HepG2 (cell line): Measurements from ENCODE around the gene IQSEC1. TPM values are rescaled to one million over a fixed set of nuclear protein-coding genes. Genes with fewer than 3 reads are reported as not detected.
A peak's percentile ranks its signal among the peaks of the same experiment; 100 is the strongest.

Experiments
- ATAD3A ChIP-seq: sonication (generic); formaldehyde crosslinking; IDR thresholded peaks from 2 replicates; pipeline ENCODE4 v1.4.0; 2020; ENCODE audit warnings: missing genetic modification reagents
- BHLHE40 ChIP-seq: IDR thresholded peaks from 2 replicates; pipeline ENCODE4 v1.6.1; 2011; ENCODE audit warnings: low read length, improper control_type of control experiment
- FLYWCH1 ChIP-seq: sonication (generic); formaldehyde crosslinking; IDR thresholded peaks from 2 replicates; pipeline ENCODE4 v1.8.1; 2023; ENCODE audit warnings: mild to moderate bottlenecking, missing genetic modification reagents
- JUND ChIP-seq: sonication (generic); formaldehyde crosslinking; IDR thresholded peaks from 2 replicates; pipeline ENCODE4 v1.8.0; 2022; ENCODE audit warnings: mild to moderate bottlenecking, missing genetic modification reagents
- KLF16 ChIP-seq, 2 experiments: sonication (generic) in 1 of 2; formaldehyde crosslinking in 1 of 2; IDR thresholded peaks; 2 replicates each; pipeline versions ENCODE4 v1.6.1 to v1.8.0; 2016 to 2023; ENCODE audit warnings: missing genetic modification reagents in 2 of 2, missing compliant biosample characterization in 1 of 2
- PAWR ChIP-seq: sonication (generic); formaldehyde crosslinking; IDR thresholded peaks from 2 replicates; pipeline ENCODE4 v1.4.0; 2020; ENCODE audit warnings: missing genetic modification reagents, mild to moderate bottlenecking, borderline replicate concordance
- PITX1 ChIP-seq: sonication (generic); formaldehyde crosslinking; IDR thresholded peaks from 2 replicates; pipeline ENCODE4 v1.5.1; 2020; ENCODE audit warnings: mild to moderate bottlenecking, missing genetic modification reagents
- PPARG ChIP-seq: conservative IDR thresholded peaks from 2 replicates; pipeline ENCODE4 v1.6.1; 2016; ENCODE audit warnings: missing biosample characterization, missing genetic modification reagents
- PTBP1 ChIP-seq: fragments of 200-400 bp; formaldehyde crosslinking; IDR thresholded peaks from 2 replicates; pipeline ENCODE4 v1.6.1; 2018; ENCODE audit warnings: low read length, low read depth; ENCODE audit not compliant: poor library complexity, severe bottlenecking
- SP1 ChIP-seq, 2 experiments: fragments of 450-650 bp in 1 of 2; sonication (generic) in 1 of 2; formaldehyde crosslinking in 1 of 2; IDR thresholded peaks; 2 replicates each; pipeline versions ENCODE4 v1.4.0 to v1.6.1; 2016 to 2020; ENCODE audit warnings: missing genetic modification reagents in 1 of 2
- SRF ChIP-seq: IDR thresholded peaks from 2 replicates; pipeline ENCODE4 v1.6.1; 2011; ENCODE audit warnings: mild to moderate bottlenecking, low read depth, low read length, moderate library complexity
- SSRP1 ChIP-seq: IDR thresholded peaks from 2 replicates; pipeline ENCODE4 v1.6.1; 2016; ENCODE audit warnings: control low read depth
- TCF7 ChIP-seq: sonication (generic); IDR thresholded peaks from 2 replicates; pipeline ENCODE4 v1.6.1; 2016; ENCODE audit warnings: antibody characterized with exemption, low read depth
- TCF7L2 ChIP-seq: IDR thresholded peaks from 2 replicates; pipeline ENCODE4 v1.6.1; 2011; ENCODE audit warnings: mild to moderate bottlenecking, low read depth, low read length, moderate library complexity
- ZFP62 ChIP-seq: sonication (generic); formaldehyde crosslinking; IDR thresholded peaks from 2 replicates; pipeline ENCODE4 v1.4.0; 2020; ENCODE audit warnings: missing genetic modification reagents
- ZNF124 ChIP-seq: sonication (generic); formaldehyde crosslinking; IDR thresholded peaks from 2 replicates; pipeline ENCODE4 v1.4.0; 2020; ENCODE audit warnings: missing genetic modification reagents
- ZNF432 ChIP-seq: sonication (generic); formaldehyde crosslinking; IDR thresholded peaks from 2 replicates; pipeline ENCODE4 v1.5.0; 2020; ENCODE audit warnings: missing genetic modification reagents, mild to moderate bottlenecking, borderline replicate concordance
- ZNF441 ChIP-seq: sonication (generic); formaldehyde crosslinking; IDR thresholded peaks from 2 replicates; pipeline ENCODE4 v1.7.0; 2021; ENCODE audit warnings: missing genetic modification reagents, borderline replicate concordance
- ZSCAN30 ChIP-seq: sonication (generic); formaldehyde crosslinking; IDR thresholded peaks from 2 replicates; pipeline ENCODE4 v1.5.0; 2020; ENCODE audit warnings: mild to moderate bottlenecking, missing genetic modification reagents
- polyA plus RNA-seq, 8 experiments: library from polyadenylated mRNA; depleted of rRNA in 3 of 8; stranded (reverse) in 7 of 8; unstranded in 1 of 8; fragments of >200 nt; fragmentation: Illumina TruSeq in 4 of 8; extraction: Trizol in 4 of 8; gene quantifications; 2 replicates each; pipeline versions ENCODE4 v1.2.1 to v1.2.3, GENCODE V29; 2011 to 2016; ENCODE audit warnings: low read depth in 4 of 8, missing spikeins in 1 of 8, mixed read lengths in 1 of 8; ENCODE audit not compliant: insufficient read depth in 1 of 8
- total RNA-seq, 5 experiments: library from RNA; depleted of rRNA; stranded (reverse); fragments of >200 nt; fragmentation: Illumina TruSeq; extraction: Trizol; gene quantifications; 2 replicates each; pipeline ENCODE4 v1.2.3, GENCODE V29; 2016; ENCODE audit warnings: low read depth in 1 of 5
- TF ChIP-seq, protein P1 (sequence below): sonication (generic); formaldehyde crosslinking; IDR thresholded peaks from 2 replicates; pipeline ENCODE4 v1.9.0; 2021; ENCODE audit warnings: missing genetic modification reagents, mild to moderate bottlenecking, borderline replicate concordance
- TF ChIP-seq, protein P2 (sequence below): IDR thresholded peaks from 2 replicates; pipeline ENCODE4 v1.6.1; 2012; ENCODE audit warnings: low read depth, low read length, improper control_type of control experiment
- TF ChIP-seq, protein P3 (sequence below): sonication (generic); formaldehyde crosslinking; IDR thresholded peaks from 2 replicates; pipeline ENCODE4 v1.4.0; 2020; ENCODE audit warnings: missing genetic modification reagents, borderline replicate concordance
- TF ChIP-seq, protein P4 (sequence below): sonication (generic); formaldehyde crosslinking; IDR thresholded peaks from 2 replicates; pipeline ENCODE4 v1.5.0; 2020; ENCODE audit warnings: missing genetic modification reagents

The IQSEC1 gene
- total and polyA plus RNA-seq, 2 of the 13 experiments (the other 11 are each of a cell fraction or from before 2014, with no cell fraction given): 17.4 to 20.2 TPM

DNA sequence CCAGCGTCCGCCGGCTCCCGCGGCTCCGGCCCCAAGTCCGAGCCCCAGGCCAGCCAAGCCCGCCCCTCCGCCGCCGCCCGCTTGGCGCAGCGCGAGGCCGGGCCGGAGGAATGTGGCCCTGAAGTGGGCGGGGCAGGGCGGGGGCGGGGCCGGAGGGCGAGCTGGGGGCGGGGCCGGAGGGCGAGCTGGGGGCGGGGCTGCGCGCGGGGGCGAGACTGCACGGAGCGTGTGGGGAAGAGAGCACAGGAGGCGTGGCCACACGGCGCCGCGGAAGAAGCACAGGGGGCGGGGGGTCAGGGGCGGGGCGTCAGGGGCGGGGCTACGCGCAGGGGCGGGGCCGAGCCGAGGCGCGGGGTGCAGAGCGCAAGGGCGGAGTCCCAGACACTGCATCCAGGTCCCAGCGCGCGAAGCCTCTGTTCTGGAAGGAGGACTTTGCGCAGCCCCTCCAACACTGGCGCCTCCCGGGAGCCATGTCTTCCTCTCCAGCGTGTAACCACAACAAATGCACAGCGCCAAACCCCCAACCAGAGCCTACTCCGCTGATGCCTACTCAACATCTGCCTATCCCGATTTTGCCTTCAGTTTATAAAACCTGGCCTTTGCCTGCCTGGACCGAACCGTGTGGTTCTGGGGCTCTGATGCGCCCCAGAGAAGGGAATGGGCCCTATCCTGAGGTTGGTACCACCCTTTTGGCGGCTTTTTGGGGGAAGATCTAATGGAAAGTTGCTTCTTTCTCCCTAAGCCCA lies 105.5 kb downstream of the IQSEC1 start (continued):
- no peak for TF ChIP-seq ZNF432 (CRISPR knock-in tag)
- no peak for TF ChIP-seq PPARG (CRISPR knock-in tag)
- TF ChIP-seq ZSCAN30: no peak
- no peak for TF ChIP-seq BHLHE40
- no peak for TF ChIP-seq PTBP1
- TF ChIP-seq TCF7: no peak
- TF ChIP-seq, protein P1, sequence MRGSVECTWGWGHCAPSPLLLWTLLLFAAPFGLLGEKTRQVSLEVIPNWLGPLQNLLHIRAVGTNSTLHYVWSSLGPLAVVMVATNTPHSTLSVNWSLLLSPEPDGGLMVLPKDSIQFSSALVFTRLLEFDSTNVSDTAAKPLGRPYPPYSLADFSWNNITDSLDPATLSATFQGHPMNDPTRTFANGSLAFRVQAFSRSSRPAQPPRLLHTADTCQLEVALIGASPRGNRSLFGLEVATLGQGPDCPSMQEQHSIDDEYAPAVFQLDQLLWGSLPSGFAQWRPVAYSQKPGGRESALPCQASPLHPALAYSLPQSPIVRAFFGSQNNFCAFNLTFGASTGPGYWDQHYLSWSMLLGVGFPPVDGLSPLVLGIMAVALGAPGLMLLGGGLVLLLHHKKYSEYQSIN (CRISPR knock-in tag): no peak
- TF ChIP-seq, protein P2, sequence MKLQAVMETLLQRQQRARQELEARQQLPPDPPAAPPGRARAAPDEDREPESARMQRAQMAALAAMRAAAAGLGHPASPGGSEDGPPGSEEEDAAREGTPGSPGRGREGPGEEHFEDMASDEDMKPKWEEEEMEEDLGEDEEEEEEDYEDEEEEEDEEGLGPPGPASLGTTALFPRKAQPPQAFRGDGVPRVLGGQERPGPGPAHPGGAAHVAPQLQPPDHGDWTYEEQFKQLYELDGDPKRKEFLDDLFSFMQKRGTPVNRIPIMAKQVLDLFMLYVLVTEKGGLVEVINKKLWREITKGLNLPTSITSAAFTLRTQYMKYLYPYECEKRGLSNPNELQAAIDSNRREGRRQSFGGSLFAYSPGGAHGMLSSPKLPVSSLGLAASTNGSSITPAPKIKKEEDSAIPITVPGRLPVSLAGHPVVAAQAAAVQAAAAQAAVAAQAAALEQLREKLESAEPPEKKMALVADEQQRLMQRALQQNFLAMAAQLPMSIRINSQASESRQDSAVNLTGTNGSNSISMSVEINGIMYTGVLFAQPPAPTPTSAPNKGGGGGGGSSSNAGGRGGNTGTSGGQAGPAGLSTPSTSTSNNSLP: no peak
- TF ChIP-seq ATAD3A (CRISPR knock-in tag): no peak
- TF ChIP-seq ZFP62 (CRISPR knock-in tag): no peak
- TF ChIP-seq ZNF441 (CRISPR knock-in tag): 0 out of 2 replicates have a peak, but pooled peaks have one; percentile 14
- TF ChIP-seq SRF: no peak
- TF ChIP-seq, protein P3, sequence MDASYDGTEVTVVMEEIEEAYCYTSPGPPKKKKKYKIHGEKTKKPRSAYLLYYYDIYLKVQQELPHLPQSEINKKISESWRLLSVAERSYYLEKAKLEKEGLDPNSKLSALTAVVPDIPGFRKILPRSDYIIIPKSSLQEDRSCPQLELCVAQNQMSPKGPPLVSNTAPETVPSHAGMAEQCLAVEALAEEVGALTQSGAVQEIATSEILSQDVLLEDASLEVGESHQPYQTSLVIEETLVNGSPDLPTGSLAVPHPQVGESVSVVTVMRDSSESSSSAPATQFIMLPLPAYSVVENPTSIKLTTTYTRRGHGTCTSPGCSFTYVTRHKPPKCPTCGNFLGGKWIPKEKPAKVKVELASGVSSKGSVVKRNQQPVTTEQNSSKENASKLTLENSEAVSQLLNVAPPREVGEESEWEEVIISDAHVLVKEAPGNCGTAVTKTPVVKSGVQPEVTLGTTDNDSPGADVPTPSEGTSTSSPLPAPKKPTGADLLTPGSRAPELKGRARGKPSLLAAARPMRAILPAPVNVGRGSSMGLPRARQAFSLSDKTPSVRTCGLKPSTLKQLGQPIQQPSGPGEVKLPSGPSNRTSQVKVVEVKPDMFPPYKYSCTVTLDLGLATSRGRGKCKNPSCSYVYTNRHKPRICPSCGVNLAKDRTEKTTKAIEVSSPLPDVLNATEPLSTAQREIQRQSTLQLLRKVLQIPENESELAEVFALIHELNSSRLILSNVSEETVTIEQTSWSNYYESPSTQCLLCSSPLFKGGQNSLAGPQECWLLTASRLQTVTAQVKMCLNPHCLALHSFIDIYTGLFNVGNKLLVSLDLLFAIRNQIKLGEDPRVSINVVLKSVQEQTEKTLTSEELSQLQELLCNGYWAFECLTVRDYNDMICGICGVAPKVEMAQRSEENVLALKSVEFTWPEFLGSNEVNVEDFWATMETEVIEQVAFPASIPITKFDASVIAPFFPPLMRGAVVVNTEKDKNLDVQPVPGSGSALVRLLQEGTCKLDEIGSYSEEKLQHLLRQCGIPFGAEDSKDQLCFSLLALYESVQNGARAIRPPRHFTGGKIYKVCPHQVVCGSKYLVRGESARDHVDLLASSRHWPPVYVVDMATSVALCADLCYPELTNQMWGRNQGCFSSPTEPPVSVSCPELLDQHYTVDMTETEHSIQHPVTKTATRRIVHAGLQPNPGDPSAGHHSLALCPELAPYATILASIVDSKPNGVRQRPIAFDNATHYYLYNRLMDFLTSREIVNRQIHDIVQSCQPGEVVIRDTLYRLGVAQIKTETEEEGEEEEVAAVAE: peak; percentile 48; the same call in 1 of the 2 replicates
- TF ChIP-seq TCF7L2: no peak
- TF ChIP-seq, protein P4, sequence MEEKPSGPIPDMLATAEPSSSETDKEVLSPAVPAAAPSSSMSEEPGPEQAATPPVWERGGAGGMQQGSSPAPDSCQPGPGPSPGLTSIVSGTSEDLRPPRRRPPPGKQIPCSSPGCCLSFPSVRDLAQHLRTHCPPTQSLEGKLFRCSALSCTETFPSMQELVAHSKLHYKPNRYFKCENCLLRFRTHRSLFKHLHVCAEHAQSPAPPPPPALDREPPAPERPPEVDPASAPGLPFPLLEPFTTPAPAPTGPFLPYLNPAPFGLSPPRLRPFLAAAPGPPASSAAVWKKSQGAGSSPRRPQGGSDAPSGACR (CRISPR knock-in tag): no peak
- no peak for TF ChIP-seq PAWR (CRISPR knock-in tag)
- TF ChIP-seq FLYWCH1: no peak
- TF ChIP-seq PITX1: peak; percentile 12; the same call in 1 of the 2 replicates
- TF ChIP-seq SSRP1 (CRISPR knock-in tag): no peak
- no peak for TF ChIP-seq SP1 (IDR thresholded peaks at IDR 0.05)
- 0 out of 2 replicates have a peak, but pooled peaks have one; percentile 23 for TF ChIP-seq SP1 (CRISPR knock-in tag; IDR thresholded peaks at IDR 0.05)
- peak; percentile 79; the same call in 1 of the 2 replicates for TF ChIP-seq ZNF124 (CRISPR knock-in tag)
- no peak for TF ChIP-seq JUND (CRISPR knock-in tag)
- TF ChIP-seq KLF16 (CRISPR knock-in tag; IDR thresholded peaks at IDR 0.05): peak in 1 of 2 experiments; percentile 48; a peak in 1 of 4 replicates
